IPS DF 6.9 (cell line): ENCODE results near the gene SH2D5.

Experiments used
- DNase-seq: peaks from one replicate; pipeline ENCODE4 v3.0.0-alpha.2; 2013; ENCODE audit warnings: low read depth, low spot score
- H3K27ac ChIP-seq: one replicate; pipeline ENCODE4 v1.5.1; 2013; ENCODE audit warnings: low read length, control low read depth
- H3K27me3 ChIP-seq: 2 replicates; pipeline ENCODE4 v1.6.1; 2013; ENCODE audit warnings: mild to moderate bottlenecking, low read length; ENCODE audit not compliant: control insufficient read depth, insufficient read depth
- H3K36me3 ChIP-seq: 2 replicates; pipeline ENCODE4 v1.6.1; 2013; ENCODE audit warnings: low read length; ENCODE audit not compliant: control insufficient read depth, insufficient read depth
- H3K4me1 ChIP-seq: 2 replicates; pipeline ENCODE4 v1.6.1; 2013; ENCODE audit warnings: low read length; ENCODE audit not compliant: control insufficient read depth, insufficient read depth
- H3K4me3 ChIP-seq: 2 replicates; pipeline ENCODE4 v1.5.1; 2013; ENCODE audit warnings: mild to moderate bottlenecking, low read length
- H3K9me3 ChIP-seq: 2 replicates; pipeline ENCODE4 v1.6.1; 2013; ENCODE audit warnings: low read length, inconsistent platforms; ENCODE audit not compliant: control insufficient read depth, insufficient read depth
- WGBS: extraction: QIAGEN DNeasy Blood & Tissue Kit; methylation state at CpG from one replicate; pipeline ENCODE4 v1.1.7; 2013; ENCODE audit warnings: mixed read lengths, missing lambda C conversion rate; ENCODE audit not compliant: insufficient read length, insufficient coverage; 5-methylcytosine and 5-hydroxymethylcytosine counted together

Gene SH2D5

GRCh38 chr1:20728371-20729154 is 3.9 kb downstream of the SH2D5 start:
- WGBS = no CpG with 5 or more reads among the region's 9 CpGs
- no peak overlapping the region for H3K4me3 ChIP-seq
- no peaks in the 10 kb centered on the region; the same call in 1 of the 2 replicates for H3K36me3 ChIP-seq
- no peak overlapping the region for H3K27ac ChIP-seq
- H3K9me3 ChIP-seq = no peaks in the 10 kb centered on the region
- H3K4me1 ChIP-seq = peaks cover 19% of the 10 kb centered on the region
- H3K27me3 ChIP-seq = peaks cover 9% of the 10 kb centered on the region; the same call in 1 of the 2 replicates
- DNase-seq = no peak

DNA sequence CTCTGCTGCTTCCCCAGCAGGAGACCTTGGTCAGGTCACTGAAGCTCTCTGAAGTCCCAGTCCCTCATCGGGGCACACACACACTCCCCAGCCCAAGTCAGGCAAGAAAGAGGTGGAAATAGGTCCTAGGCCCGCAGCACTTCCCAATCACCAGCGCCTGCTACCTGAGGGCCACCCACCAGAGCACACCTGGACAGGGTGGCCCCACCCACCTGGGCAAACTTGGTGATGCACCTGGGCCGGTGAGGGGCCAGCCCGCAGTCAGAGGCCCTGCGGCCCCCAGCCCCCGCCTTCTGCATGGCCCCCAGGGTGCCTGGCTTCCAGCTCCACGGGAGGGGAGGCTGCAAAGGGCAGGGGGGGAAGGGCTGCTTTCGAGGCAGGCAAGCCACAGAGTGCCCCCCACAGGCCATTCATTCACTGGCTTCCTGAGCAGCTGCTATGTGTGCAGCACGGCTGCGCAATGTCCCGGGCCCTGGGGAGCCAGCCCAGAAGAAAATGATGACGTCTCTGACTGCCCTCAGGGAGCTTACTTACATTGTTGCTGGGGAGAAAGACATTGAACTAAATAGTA is 4.7 kb downstream of the SH2D5 start:
- Histone ChIP-seq H3K36me3 (no peaks in the 10 kb centered on the region; the same call in 1 of the 2 replicates), H3K27me3 (peaks cover 7% of the 10 kb centered on the region; the same call in 1 of the 2 replicates), H3K4me3 (no peak overlapping the region), H3K9me3 (no peaks in the 10 kb centered on the region), H3K4me1 (peaks cover 16% of the 10 kb centered on the region), H3K27ac (no peak overlapping the region)
- no peak for DNase-seq
- no CpG with 5 or more reads among the region's 13 CpGs for WGBS

DNA sequence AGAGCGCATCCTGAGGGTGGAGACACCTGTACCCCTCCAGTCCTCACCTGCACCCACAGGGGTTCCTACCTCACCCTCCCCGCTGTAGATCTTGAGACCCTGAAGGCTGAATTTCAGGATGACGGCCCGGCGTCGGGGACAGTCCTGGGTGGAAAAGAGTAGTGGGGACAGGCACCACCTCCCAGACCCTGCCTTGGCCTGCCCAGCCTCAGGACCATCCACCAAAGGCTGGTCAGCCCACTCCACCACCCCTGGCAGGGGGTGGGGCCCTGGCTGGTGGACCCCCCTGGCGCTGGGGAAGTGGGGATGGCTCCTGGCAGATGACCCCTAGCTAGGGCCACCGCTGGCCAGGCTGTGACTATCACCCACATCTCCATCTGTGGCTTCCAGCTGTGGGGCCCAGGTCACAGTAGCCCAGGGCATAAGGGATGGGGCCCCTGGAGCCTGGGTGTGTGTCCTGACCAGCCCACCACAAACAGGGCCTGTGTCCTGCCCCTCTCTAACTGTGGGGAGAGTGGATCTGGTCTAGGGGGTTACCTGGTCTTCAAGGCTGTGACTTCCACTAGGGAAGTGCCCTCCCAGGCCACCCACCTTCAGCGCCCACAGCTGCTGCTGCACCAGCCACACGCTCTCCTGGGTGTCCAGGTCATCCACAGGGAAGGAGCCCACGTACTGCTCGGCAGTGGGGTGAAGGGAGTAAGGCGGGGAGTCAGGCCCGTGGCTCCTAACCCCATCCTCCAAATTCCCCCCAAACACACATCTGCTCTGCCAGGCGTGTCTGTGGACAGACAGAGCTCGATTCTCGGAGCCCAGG is 5.4 kb downstream of the SH2D5 start:
- no peaks in the 10 kb centered on the region for H3K9me3 ChIP-seq
- peaks cover 7% of the 10 kb centered on the region; the same call in 1 of the 2 replicates for H3K27me3 ChIP-seq
- H3K4me1 ChIP-seq = peaks cover 17% of the 10 kb centered on the region

DNA sequence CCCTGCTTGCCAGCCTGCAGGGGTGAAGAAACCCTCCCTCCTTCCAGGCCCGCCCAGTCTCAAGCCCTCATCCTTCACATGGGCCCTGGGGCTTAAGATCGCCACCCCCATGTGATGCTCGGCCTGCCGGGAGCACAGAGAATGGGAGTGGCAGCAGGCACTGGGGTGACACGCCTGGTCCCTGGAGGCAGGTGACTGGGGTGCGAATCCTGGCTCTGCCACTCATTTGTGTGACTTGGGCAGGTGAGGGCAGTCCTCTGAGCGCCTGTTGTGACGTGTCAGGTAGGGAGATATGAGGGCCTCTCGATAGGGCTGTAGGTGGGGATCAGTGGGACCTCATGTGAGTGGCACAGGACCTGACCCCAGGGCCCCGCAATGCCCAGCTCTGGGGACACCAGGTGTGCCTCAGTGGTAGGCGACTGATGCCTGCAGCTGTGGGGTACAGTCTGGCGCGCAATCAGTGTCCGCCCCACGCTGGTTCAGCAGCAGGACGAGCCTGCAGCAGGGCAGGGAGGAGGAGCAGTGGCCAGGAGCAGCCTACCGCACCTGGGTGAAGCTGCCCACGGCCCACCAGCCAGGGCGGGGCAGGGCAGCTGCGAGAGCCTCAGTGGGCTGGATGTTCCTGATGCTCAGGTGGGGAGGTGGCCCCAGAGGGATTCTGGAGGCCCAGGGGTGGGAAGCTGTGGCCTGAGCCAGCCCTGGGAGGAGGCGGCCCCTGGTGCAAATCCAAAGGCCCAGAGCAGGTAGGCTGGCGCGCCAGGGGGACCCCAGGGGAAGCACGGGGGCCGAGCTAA is 6.2 kb downstream of the SH2D5 start:
- no peak overlapping the region for H3K4me3 ChIP-seq
- no peak overlapping the region for H3K27ac ChIP-seq
- no peaks in the 10 kb centered on the region; the same call in 1 of the 2 replicates for H3K36me3 ChIP-seq
- WGBS = no CpG with 5 or more reads among the region's 25 CpGs
- peaks cover 6% of the 10 kb centered on the region; the same call in 1 of the 2 replicates for H3K27me3 ChIP-seq
- no peak for DNase-seq
- H3K9me3 ChIP-seq = no peaks in the 10 kb centered on the region
- H3K4me1 ChIP-seq = peaks cover 17% of the 10 kb centered on the region

More for the DNA sequence above, 5.4 kb downstream of the SH2D5 start:
- no CpG with 5 or more reads among the region's 17 CpGs for WGBS
- Histone ChIP-seq H3K27ac (no peak overlapping the region), H3K4me3 (no peak overlapping the region), H3K36me3 (no peaks in the 10 kb centered on the region; the same call in 1 of the 2 replicates)
- DNase-seq = no peak

DNA sequence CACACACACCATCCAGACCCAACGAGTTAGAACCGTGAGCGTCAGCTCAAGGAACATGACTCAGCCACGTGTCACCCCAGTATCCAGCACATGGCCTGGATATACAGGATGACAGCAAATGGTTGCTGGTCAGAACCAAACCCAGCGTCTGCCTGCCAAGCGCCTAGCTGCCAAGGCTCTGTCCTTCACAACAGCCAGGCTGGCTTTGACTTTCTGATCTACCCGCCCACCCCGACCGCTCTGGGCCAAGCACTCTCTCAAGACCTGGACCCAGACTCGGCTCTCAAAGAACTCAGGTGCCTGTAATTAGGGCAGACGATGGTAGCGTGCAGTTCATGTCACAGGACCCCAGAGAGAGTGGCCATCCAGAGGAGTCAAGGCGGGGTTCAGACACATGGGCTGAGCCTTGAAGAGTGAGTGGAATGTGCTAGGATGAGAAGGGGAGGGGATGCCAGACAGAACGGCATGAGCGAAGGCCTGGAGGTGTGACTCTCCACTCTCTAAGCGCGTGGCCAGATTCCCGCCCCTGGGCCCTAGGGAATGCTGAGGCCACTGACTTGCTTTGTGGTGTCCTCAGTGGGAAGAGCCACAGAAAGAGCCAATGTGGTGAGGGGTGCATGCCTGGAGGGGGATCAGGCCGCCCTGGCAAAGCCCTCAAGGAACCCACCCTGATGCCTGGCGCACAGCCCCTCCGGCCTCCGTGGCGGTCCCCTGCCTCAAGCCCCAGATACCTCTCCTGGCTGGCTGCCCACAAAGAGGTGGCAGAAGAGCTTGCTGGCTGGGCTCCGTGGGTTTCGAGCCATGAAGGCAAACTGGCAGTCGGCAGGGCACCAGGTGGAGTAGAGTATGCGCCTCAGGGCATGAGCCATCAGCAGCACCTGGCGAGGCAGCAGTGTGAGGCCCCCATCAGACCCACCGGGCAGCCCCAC is 7.0 kb downstream of the SH2D5 start:
- H3K27me3 ChIP-seq = no peaks in the 10 kb centered on the region
- no peaks in the 10 kb centered on the region for H3K9me3 ChIP-seq
- H3K36me3 ChIP-seq = no peaks in the 10 kb centered on the region; the same call in 1 of the 2 replicates
- DNase-seq = no peak
- no CpG with 5 or more reads among the region's 29 CpGs for WGBS
- H3K4me3 ChIP-seq = no peak overlapping the region
- H3K4me1 ChIP-seq = peaks cover 15% of the 10 kb centered on the region
- H3K27ac ChIP-seq = no peak overlapping the region

DNA sequence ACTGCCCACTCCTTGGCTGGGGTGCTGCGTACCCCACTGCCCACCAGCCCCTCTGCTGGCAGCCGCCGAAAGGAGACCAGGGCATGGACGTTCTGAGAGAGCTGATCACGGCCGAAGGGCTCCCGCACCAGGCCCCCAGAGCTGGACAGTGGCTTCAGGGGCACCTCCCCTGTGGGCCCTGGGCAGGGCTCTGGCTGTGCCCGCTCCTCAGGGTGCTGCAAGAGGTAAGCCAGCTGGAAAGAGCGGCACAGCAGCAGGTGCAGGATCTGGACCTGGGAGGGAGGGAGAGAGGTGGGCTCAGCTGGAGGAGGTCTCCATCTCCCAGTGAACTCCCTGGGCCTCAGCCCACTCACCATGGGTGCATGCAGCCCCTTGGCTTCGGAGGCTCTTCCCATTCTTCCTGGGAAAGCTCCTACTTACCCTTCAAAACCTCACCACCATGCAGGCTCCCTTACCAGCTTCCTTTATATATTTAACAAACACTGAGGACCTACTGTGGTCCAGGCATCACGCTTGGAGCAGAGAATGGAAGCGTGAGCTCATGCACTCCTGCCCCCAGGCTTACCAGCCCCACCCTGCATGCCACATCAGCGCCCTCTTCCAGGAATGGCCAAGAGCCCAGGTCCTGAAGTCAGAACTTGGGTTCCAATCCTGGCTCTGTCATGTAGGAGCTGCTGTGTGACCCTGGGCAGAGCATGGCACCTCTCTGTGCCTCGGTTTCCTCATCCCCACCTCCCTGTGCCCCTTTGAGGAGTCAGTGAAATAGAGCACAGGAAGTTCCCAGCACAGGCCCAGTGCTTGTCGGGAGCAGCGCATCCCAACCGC is 7.9 kb downstream of the SH2D5 start:
- Histone ChIP-seq H3K4me1 (peaks cover 13% of the 10 kb centered on the region), H3K9me3 (no peaks in the 10 kb centered on the region), H3K4me3 (no peak overlapping the region), H3K27me3 (no peaks in the 10 kb centered on the region), H3K27ac (no peak overlapping the region), H3K36me3 (no peaks in the 10 kb centered on the region; the same call in 1 of the 2 replicates)
- no peak for DNase-seq
- no CpG with 5 or more reads among the region's 17 CpGs for WGBS

DNA sequence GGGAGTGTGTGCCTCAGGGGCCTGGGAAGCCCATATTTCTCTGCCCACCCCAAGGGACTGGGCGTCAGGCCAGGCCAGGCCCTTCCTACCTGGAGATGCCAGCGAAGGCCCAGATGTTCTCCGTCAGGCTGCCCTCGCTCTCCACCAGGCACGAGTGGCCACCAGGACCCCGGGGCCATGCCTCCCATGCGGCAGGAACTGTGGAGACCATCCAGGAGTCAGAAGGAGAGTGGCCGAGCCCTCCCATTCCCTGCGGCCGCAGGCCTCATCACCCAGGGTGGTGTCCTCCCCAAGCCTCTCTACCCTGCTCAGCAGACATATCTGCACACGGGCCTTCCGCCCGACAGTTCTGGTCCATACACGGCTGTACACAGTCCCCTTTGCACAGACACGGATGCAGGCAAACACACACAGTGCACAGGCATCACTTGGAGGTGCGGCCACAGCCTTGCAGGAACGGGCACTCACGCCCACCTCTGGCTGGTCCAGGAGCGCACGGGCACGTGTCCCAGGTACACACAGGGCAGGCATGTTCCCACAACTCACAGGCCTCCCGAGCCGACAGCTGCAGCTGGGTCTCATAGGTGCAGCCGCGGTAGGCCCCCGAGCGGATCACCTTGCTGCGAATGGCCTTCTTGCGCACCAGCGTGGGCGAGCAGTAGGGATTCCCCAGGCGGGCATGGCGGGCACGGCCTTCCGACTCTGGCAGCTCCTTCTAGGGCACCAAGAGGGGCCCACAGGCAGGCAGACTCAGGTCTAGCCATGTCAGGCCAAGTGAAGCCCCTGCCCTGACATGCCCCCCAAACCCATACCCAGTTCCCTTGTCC is 8.8 kb downstream of the SH2D5 start:
- Histone ChIP-seq H3K9me3 (no peaks in the 10 kb centered on the region), H3K27ac (no peak overlapping the region), H3K36me3 (no peaks in the 10 kb centered on the region; the same call in 1 of the 2 replicates), H3K4me3 (no peak overlapping the region), H3K4me1 (peaks cover 10% of the 10 kb centered on the region), H3K27me3 (no peaks in the 10 kb centered on the region)
- DNase-seq = no peak
- no CpG with 5 or more reads among the region's 35 CpGs for WGBS

DNA sequence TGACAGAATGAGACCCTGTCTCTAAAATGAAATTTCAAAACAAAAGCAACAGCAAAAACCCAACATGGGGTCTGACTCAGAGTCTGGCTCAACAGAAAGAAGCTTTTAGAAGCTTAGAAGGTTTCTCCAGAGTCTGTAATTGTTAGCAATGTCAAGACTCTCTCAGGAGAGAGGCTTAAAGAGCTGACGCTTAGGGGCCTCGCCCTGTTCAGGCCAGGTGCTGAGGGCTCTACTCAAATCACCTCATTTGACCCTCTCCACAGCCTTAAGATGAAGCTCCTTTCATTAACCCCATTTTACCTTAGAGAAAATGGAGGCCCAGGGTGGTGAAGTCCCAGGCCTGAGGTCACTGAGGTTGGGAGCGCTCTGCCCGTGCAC is 9.4 kb downstream of the SH2D5 start:
- Histone ChIP-seq H3K4me3 (no peak overlapping the region), H3K27me3 (no peaks in the 10 kb centered on the region), H3K27ac (no peak overlapping the region), H3K9me3 (no peaks in the 10 kb centered on the region), H3K4me1 (peaks cover 9% of the 10 kb centered on the region), H3K36me3 (no peaks in the 10 kb centered on the region; the same call in 1 of the 2 replicates)
- no CpG with 5 or more reads among the region's 4 CpGs for WGBS
- DNase-seq = no peak
